Loucy (cell line): Measurements from ENCODE around the gene TIA1.

Experiments used
- H2AFZ ChIP-seq: fragments of 200-600 bp; sonication (generic); 2 replicates; pipeline ENCODE4 v1.6.0; 2016; ENCODE audit warnings: antibody characterized with exemption, mild to moderate bottlenecking, low read length, moderate library complexity
- H3F3A ChIP-seq: fragments of 200-600 bp; 2 replicates; pipeline ENCODE4 v1.6.0; 2016; ENCODE audit warnings: antibody characterized with exemption, low read depth, mild to moderate bottlenecking
- H3K27me3 ChIP-seq: fragments of 200-600 bp; sonication (generic); 2 replicates; pipeline ENCODE4 v1.6.1; 2014; ENCODE audit warnings: low read length, mild to moderate bottlenecking; ENCODE audit not compliant: insufficient read depth, poor library complexity, severe bottlenecking
- H3K36me3 ChIP-seq: fragments of 200-600 bp; sonication (generic); 2 replicates; pipeline ENCODE4 v1.6.1; 2016; ENCODE audit warnings: low read length; ENCODE audit not compliant: insufficient read depth
- H3K4me1 ChIP-seq: fragments of 200-600 bp; sonication (generic); 2 replicates; pipeline ENCODE4 v1.5.1; 2014; ENCODE audit warnings: low read length, mild to moderate bottlenecking; ENCODE audit not compliant: insufficient read depth, poor library complexity, severe bottlenecking
- H3K4me2 ChIP-seq: fragments of 200-600 bp; sonication (generic); 2 replicates; pipeline ENCODE4 v1.6.0; 2014; ENCODE audit warnings: antibody characterized with exemption, low read length, low read depth, mild to moderate bottlenecking; ENCODE audit not compliant: poor library complexity, severe bottlenecking
- H3K4me3 ChIP-seq: fragments of 200-600 bp; sonication (generic); 2 replicates; pipeline ENCODE4 v1.5.1; 2014; ENCODE audit warnings: low read length, mild to moderate bottlenecking, mixed read lengths; ENCODE audit not compliant: poor library complexity, severe bottlenecking
- H3K79me2 ChIP-seq: fragments of 200-600 bp; sonication (generic); 2 replicates; pipeline ENCODE4 v1.6.1; 2014; ENCODE audit warnings: low read length; ENCODE audit not compliant: insufficient read depth
- H3K9ac ChIP-seq: fragments of 200-600 bp; sonication (generic); 2 replicates; pipeline ENCODE4 v1.6.0; 2014; ENCODE audit warnings: mild to moderate bottlenecking, low read depth, low read length, moderate library complexity; ENCODE audit not compliant: poor library complexity, severe bottlenecking
- H3K9me2 ChIP-seq: fragments of 200-600 bp; sonication (generic); replicated peaks from 2 replicates; pipeline ENCODE4 v1.6.1; 2016; ENCODE audit warnings: low read depth, low read length, mixed read lengths
- H3K9me3 ChIP-seq: fragments of 200-600 bp; sonication (generic); 2 replicates; pipeline ENCODE4 v1.6.1; 2014; ENCODE audit warnings: mild to moderate bottlenecking, antibody characterized with exemption, low read length, low read depth; ENCODE audit not compliant: insufficient read depth
- H4K20me1 ChIP-seq: fragments of 200-600 bp; sonication (generic); 2 replicates; pipeline ENCODE4 v1.6.0; 2014; ENCODE audit warnings: antibody characterized with exemption, low read length, mild to moderate bottlenecking; ENCODE audit not compliant: insufficient read depth, poor library complexity, severe bottlenecking
- CTCF ChIP-seq: fragments of 200-600 bp; sonication (generic); conservative IDR thresholded peaks from 2 replicates; pipeline ENCODE4 v1.5.1; 2014; ENCODE audit warnings: mild to moderate bottlenecking, antibody characterized with exemption, low read length
- EZH2phosphoT487 ChIP-seq: fragments of 200-600 bp; IDR thresholded peaks from 2 replicates; pipeline ENCODE4 v1.6.1; 2018; ENCODE audit warnings: antibody characterized with exemption, mild to moderate bottlenecking, moderate library complexity, borderline replicate concordance

TIA1 gene

GRCh38 chr2:70242552-70242951 is 5.9 kb downstream of the TIA1 start:
- H3K4me1 ChIP-seq: peaks cover 60% of the 10 kb centered on the region
- peak overlapping the region; percentile 29 for H3K9ac ChIP-seq
- H3K4me2 ChIP-seq: peak overlapping the region; percentile 78
- no peak for TF ChIP-seq CTCF
- TF ChIP-seq EZH2phosphoT487: no peak
- H3F3A ChIP-seq: 0 out of 2 replicates have a peak, but pooled peaks cover 4% of the 10 kb centered on the region
- H2AFZ ChIP-seq: no peak overlapping the region
- peaks cover 12% of the 10 kb centered on the region for H3K36me3 ChIP-seq
- no peaks in the 10 kb centered on the region for H3K27me3 ChIP-seq
- peaks cover 98% of the 10 kb centered on the region for H4K20me1 ChIP-seq
- peaks cover 100% of the 10 kb centered on the region for H3K79me2 ChIP-seq
- H3K4me3 ChIP-seq: peak overlapping the region; percentile 90
- H3K9me3 ChIP-seq: no peaks in the 10 kb centered on the region
- no peaks in the 10 kb centered on the region for H3K9me2 ChIP-seq

- Histone ChIP-seq H3K27me3 (no peaks in the 10 kb centered on the region), H3K4me1 (peaks cover 59% of the 10 kb centered on the region), H2AFZ (no peak overlapping the region), H3K4me3 (peak overlapping the region; percentile 90), H3K4me2 (peak overlapping the region; percentile 78), H3K9me2 (no peaks in the 10 kb centered on the region), H3K79me2 (peaks cover 100% of the 10 kb centered on the region), H3K9ac (no peak overlapping the region), H4K20me1 (peaks cover 97% of the 10 kb centered on the region), H3K9me3 (no peaks in the 10 kb centered on the region), H3F3A (0 out of 2 replicates have a peak, but pooled peaks cover 4% of the 10 kb centered on the region), H3K36me3 (peaks cover 22% of the 10 kb centered on the region)
- TF ChIP-seq EZH2phosphoT487 (no peak), CTCF (no peak)
These were observed 7.1 kb downstream of the TIA1 start for GRCh38 chr2:70241340-70241739.

- peaks cover 29% of the 10 kb centered on the region for H3K36me3 ChIP-seq
- peak overlapping the region; percentile 78 for H3K4me2 ChIP-seq
These were observed 7.8 kb downstream of the TIA1 start for GRCh38 chr2:70240599-70240998.

More at GRCh38 chr2:70240599-70240998, 7.8 kb downstream of the TIA1 start:
- 0 out of 2 replicates have a peak, but pooled peaks cover 4% of the 10 kb centered on the region for H3F3A ChIP-seq
- H3K9me3 ChIP-seq: no peaks in the 10 kb centered on the region
- H2AFZ ChIP-seq: no peak overlapping the region
- H3K27me3 ChIP-seq: no peaks in the 10 kb centered on the region
- TF ChIP-seq CTCF (no peak), EZH2phosphoT487 (no peak)
- H3K4me3 ChIP-seq: peak overlapping the region; percentile 90
- H3K9me2 ChIP-seq: no peaks in the 10 kb centered on the region
- H3K9ac ChIP-seq: peak overlapping the region; percentile 48
- peaks cover 53% of the 10 kb centered on the region for H3K4me1 ChIP-seq
- peaks cover 100% of the 10 kb centered on the region for H3K79me2 ChIP-seq
- peaks cover 95% of the 10 kb centered on the region for H4K20me1 ChIP-seq
